ENCODE results near the gene CNTN4. TPM values are rescaled to one million over a fixed set of nuclear protein-coding genes. Genes with fewer than 3 reads are reported as not detected.

CNTN4 gene
- total RNA-seq, 1 donor = 0.09 TPM

GRCh38 chr3:2656806-2657777 is 558.4 kb downstream of the CNTN4 start:
- peak; percentile 83 for DNase-seq (ENCODE audit: low read depth)
- TF ChIP-seq, protein P1, sequence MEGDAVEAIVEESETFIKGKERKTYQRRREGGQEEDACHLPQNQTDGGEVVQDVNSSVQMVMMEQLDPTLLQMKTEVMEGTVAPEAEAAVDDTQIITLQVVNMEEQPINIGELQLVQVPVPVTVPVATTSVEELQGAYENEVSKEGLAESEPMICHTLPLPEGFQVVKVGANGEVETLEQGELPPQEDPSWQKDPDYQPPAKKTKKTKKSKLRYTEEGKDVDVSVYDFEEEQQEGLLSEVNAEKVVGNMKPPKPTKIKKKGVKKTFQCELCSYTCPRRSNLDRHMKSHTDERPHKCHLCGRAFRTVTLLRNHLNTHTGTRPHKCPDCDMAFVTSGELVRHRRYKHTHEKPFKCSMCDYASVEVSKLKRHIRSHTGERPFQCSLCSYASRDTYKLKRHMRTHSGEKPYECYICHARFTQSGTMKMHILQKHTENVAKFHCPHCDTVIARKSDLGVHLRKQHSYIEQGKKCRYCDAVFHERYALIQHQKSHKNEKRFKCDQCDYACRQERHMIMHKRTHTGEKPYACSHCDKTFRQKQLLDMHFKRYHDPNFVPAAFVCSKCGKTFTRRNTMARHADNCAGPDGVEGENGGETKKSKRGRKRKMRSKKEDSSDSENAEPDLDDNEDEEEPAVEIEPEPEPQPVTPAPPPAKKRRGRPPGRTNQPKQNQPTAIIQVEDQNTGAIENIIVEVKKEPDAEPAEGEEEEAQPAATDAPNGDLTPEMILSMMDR (IDR thresholded peaks at IDR 0.05; ENCODE audit: insufficient read depth, low read length) = no peak
- no peak overlapping the region for H3K4me3 ChIP-seq (ENCODE audit: low read depth, low read length)

DNA sequence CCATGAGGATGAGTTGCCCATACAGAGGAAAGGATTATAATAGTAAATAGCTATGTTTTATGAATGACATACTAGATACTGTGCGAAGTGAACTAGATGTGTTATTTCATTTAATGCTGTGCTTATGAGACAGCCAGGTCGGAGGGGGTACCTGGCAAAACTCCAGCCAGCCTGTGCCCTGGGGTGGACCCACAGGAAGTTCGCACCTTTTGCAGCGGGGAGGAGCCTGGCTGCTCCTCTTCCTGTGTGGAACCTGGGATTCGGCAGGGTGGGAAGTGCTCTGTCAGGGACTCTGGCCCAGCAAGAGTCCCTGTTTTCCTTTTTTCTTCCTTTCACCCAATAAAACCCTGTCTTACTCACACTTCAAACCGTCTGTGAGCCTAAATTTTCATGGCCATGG is 559.3 kb downstream of the CNTN4 start:
- H3K4me3 ChIP-seq (ENCODE audit: low read depth, low read length) = no peak overlapping the region
- DNase-seq (ENCODE audit: low read depth) = no peak
- TF ChIP-seq, protein P1 (IDR thresholded peaks at IDR 0.05; ENCODE audit: insufficient read depth, low read length) = no peak

DNA sequence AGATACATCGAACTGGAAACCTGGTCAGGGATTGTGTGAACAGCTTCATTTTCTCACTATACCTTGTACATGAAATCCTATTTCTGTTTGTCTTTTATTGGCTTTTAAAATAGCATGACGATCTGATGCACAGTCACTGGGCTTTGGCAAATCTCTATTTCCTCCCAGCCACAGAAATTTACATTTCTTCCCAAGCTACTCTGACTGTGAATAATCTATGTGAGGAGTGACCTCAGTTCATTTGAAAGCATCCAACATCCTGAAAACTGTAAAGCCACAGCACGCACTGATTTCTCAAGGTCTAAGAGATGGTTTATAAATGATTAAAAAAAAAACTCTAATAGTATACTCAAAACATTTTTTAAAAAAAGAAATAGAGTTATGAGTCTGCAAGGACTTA is 561.2 kb downstream of the CNTN4 start:
- H3K4me3 ChIP-seq (ENCODE audit: low read depth, low read length) = no peak overlapping the region
- TF ChIP-seq, protein P1 (IDR thresholded peaks at IDR 0.05; ENCODE audit: insufficient read depth, low read length) = no peak
- peak; percentile 76 for DNase-seq (ENCODE audit: low read depth)

- TF ChIP-seq, protein P1 (IDR thresholded peaks at IDR 0.05; ENCODE audit: insufficient read depth, low read length) = no peak
- no peak overlapping the region for H3K4me3 ChIP-seq (ENCODE audit: low read depth, low read length)
- peak; percentile 93 for DNase-seq (ENCODE audit: low read depth)
Observed at GRCh38 chr3:2661078-2661477, 562.4 kb downstream of the CNTN4 start.

- no peak for DNase-seq (ENCODE audit: low read depth)
- TF ChIP-seq, protein P1 (IDR thresholded peaks at IDR 0.05; ENCODE audit: insufficient read depth, low read length) = no peak
- H3K4me3 ChIP-seq (ENCODE audit: low read depth, low read length) = no peak overlapping the region
Observed at GRCh38 chr3:2677501-2677900, 578.8 kb downstream of the CNTN4 start.

DNA sequence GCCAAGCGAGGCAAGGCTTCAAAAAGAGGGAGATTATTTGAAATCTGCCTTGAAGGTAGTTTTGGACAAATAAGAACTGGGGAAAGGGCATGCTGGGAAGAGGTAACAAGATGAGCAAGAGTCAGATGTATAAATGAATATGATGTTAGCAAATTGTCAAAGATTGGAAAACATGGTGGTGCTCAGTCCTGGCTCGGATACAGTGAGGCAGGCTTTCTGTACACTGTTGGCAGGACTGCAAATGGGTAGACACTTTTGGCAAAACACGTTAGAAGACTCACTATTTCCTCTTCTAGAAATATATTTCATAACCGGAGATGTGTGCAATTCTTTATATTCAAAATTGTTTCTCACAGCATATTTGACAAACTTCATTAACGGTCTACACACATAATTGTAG is 581.6 kb downstream of the CNTN4 start:
- no peak overlapping the region for H3K4me3 ChIP-seq (ENCODE audit: low read depth, low read length)
- no peak for DNase-seq (ENCODE audit: low read depth)
- TF ChIP-seq, protein P1 (IDR thresholded peaks at IDR 0.05; ENCODE audit: insufficient read depth, low read length) = no peak

Measured in fibroblast of the aortic adventitia (primary cell).